GM23338 (cell line): ENCODE results near the gene GDF7. TPM values are rescaled to one million over a fixed set of nuclear protein-coding genes. Genes with fewer than 3 reads are reported as not detected.

Experiments used
- CREB1 ChIP-seq: fragments of 250-450 bp; sonication (Bioruptor Pico); IDR thresholded peaks from 2 replicates; pipeline ENCODE4 v1.5.0; 2020; ENCODE audit warnings: low read depth, mild to moderate bottlenecking, moderate library complexity
- ETS1 ChIP-seq: IDR thresholded peaks from 2 replicates; pipeline ENCODE4 v1.6.1; 2016; ENCODE audit warnings: antibody characterized with exemption
- EZH2 ChIP-seq: fragments of 200-600 bp; sonication (generic); IDR thresholded peaks from one replicate; pipeline ENCODE4 v1.8.0; 2017; ENCODE audit warnings: antibody characterized with exemption, mild to moderate bottlenecking, low read depth; ENCODE audit not compliant: unreplicated experiment
- EZH2phosphoT487 ChIP-seq: fragments of 200-600 bp; sonication (generic); IDR thresholded peaks from one replicate; pipeline ENCODE4 v1.8.1; 2018; ENCODE audit warnings: antibody characterized with exemption; ENCODE audit not compliant: unreplicated experiment
- JUNB ChIP-seq: IDR thresholded peaks from one replicate; pipeline ENCODE4 v1.6.1; 2016; ENCODE audit warnings: antibody characterized with exemption; ENCODE audit not compliant: unreplicated experiment
- NANOG ChIP-seq: IDR thresholded peaks from 2 replicates; pipeline ENCODE4 v1.6.1; 2016; ENCODE audit warnings: antibody characterized with exemption, borderline replicate concordance
- POLR2AphosphoS5 ChIP-seq: IDR thresholded peaks from 2 replicates; pipeline ENCODE4 v1.6.1; 2016; ENCODE audit warnings: antibody characterized with exemption, low read depth
- REST ChIP-seq: IDR thresholded peaks from one replicate; pipeline ENCODE4 v1.6.1; 2018; ENCODE audit warnings: antibody characterized with exemption; ENCODE audit not compliant: unreplicated experiment
- STAT1 ChIP-seq: IDR thresholded peaks from one replicate; pipeline ENCODE4 v1.6.1; 2016; ENCODE audit warnings: antibody characterized with exemption; ENCODE audit not compliant: unreplicated experiment
- ZNF114 ChIP-seq: fragments of 250-450 bp; sonication (Bioruptor Pico); IDR thresholded peaks from 2 replicates; pipeline ENCODE4 v1.5.0; 2020; ENCODE audit warnings: mild to moderate bottlenecking, moderate library complexity
- ZNF462 ChIP-seq: fragments of 250-450 bp; sonication (Bioruptor Pico); IDR thresholded peaks from 2 replicates; pipeline ENCODE4 v1.5.0; 2020; ENCODE audit warnings: mild to moderate bottlenecking, moderate library complexity
- polyA plus RNA-seq: library from polyadenylated mRNA; unstranded; fragments of >200 nt; fragmentation: Nextera tagmentation; extraction: Ambion mirVana; gene quantifications from 2 replicates; pipeline ENCODE4 v1.2.1, GENCODE V29; 2016
- total RNA-seq: library from RNA; depleted of rRNA; stranded (reverse); fragments of >200 nt; shearing (Covaris generic); gene quantifications from 2 replicates; pipeline ENCODE4 v1.2.3, GENCODE V29; 2014
- TF ChIP-seq, protein P1 (sequence below), 2 experiments: fragments of 200-600 bp in 1 of 2; sonication (generic) in 1 of 2; conservative IDR thresholded peaks; 2 replicates each; pipeline versions ENCODE4 v1.5.1 to v1.6.1; 2016 to 2017; ENCODE audit warnings: antibody characterized with exemption in 2 of 2, low read depth in 2 of 2, mild to moderate bottlenecking in 2 of 2, moderate library complexity in 1 of 2

Gene GDF7
- total and polyA plus RNA-seq, 2 experiments from 2014 or later, result 0.19 to 0.52 TPM

- TF ChIP-seq ZNF462 (CRISPR knock-in tag) (no peak), EZH2phosphoT487 (no peak), ZNF114 (CRISPR knock-in tag) (no peak), CREB1 (CRISPR knock-in tag) (no peak), JUNB (no peak), POLR2AphosphoS5 (no peak), ETS1 (no peak), REST (no peak), EZH2 (no peak), STAT1 (no peak), NANOG (no peak)
- TF ChIP-seq, protein P1, sequence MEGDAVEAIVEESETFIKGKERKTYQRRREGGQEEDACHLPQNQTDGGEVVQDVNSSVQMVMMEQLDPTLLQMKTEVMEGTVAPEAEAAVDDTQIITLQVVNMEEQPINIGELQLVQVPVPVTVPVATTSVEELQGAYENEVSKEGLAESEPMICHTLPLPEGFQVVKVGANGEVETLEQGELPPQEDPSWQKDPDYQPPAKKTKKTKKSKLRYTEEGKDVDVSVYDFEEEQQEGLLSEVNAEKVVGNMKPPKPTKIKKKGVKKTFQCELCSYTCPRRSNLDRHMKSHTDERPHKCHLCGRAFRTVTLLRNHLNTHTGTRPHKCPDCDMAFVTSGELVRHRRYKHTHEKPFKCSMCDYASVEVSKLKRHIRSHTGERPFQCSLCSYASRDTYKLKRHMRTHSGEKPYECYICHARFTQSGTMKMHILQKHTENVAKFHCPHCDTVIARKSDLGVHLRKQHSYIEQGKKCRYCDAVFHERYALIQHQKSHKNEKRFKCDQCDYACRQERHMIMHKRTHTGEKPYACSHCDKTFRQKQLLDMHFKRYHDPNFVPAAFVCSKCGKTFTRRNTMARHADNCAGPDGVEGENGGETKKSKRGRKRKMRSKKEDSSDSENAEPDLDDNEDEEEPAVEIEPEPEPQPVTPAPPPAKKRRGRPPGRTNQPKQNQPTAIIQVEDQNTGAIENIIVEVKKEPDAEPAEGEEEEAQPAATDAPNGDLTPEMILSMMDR (conservative IDR thresholded peaks at IDR 0.05; ENCODE audit: low read depth in 2 of 2), result no peak
Observed at GRCh38 chr2:20646446-20646845, 20.5 kb upstream of the GDF7 start (continued).
